Trophoblast cell (in vitro differentiated cells and primary cell): Measurements from ENCODE around the gene NFU1.
"Not testable (repeated sequence)": the region's sequence is repeated elsewhere in the genome, so short reads cannot be mapped to it uniquely, and the experiment has no call there.

ENCODE experiments used
- DNase-seq, 2 donors: peaks; one replicate each; pipeline ENCODE4 v3.0.0-alpha.2; 2016
- H2AFZ ChIP-seq: 2 replicates; pipeline ENCODE4 v1.6.1; 2013; ENCODE audit warnings: low read length, moderate library complexity, mild to moderate bottlenecking; ENCODE audit not compliant: insufficient read depth, poor library complexity
- H2AK5ac ChIP-seq: 2 replicates; pipeline ENCODE4 v1.6.1; 2013; ENCODE audit warnings: mild to moderate bottlenecking, low read length
- H2BK120ac ChIP-seq: 2 replicates; pipeline ENCODE4 v1.6.1; 2013; ENCODE audit warnings: low read length, mild to moderate bottlenecking, moderate library complexity; ENCODE audit not compliant: insufficient read depth, poor library complexity
- H2BK12ac ChIP-seq: 2 replicates; pipeline ENCODE4 v1.6.1; 2013; ENCODE audit warnings: mild to moderate bottlenecking, low read length, moderate library complexity
- H2BK5ac ChIP-seq: 2 replicates; pipeline ENCODE4 v1.6.1; 2013; ENCODE audit warnings: low read length, low read depth, moderate library complexity, mild to moderate bottlenecking; ENCODE audit not compliant: poor library complexity
- H3K14ac ChIP-seq: 2 replicates; pipeline ENCODE4 v1.6.1; 2013; ENCODE audit warnings: mild to moderate bottlenecking, low read length
- H3K18ac ChIP-seq: 2 replicates; pipeline ENCODE4 v1.6.1; 2013; ENCODE audit warnings: mild to moderate bottlenecking, low read length
- H3K23ac ChIP-seq: 2 replicates; pipeline ENCODE4 v1.6.1; 2013; ENCODE audit warnings: low read length
- H3K27ac ChIP-seq: 2 replicates; pipeline ENCODE4 v1.5.1; 2013; ENCODE audit warnings: low read depth, mild to moderate bottlenecking, inconsistent platforms, low read length, moderate library complexity
- H3K27me3 ChIP-seq: 2 replicates; pipeline ENCODE4 v1.6.1; 2013; ENCODE audit warnings: inconsistent platforms, mild to moderate bottlenecking, low read length, moderate library complexity; ENCODE audit not compliant: insufficient read depth
- H3K36me3 ChIP-seq, 2 experiments: 1 replicate in 1 of 2; 2 replicates in 1 of 2; pipeline ENCODE4 v1.6.1; 2013; ENCODE audit warnings: low read length in 2 of 2, mild to moderate bottlenecking in 2 of 2, moderate library complexity in 1 of 2; ENCODE audit not compliant: insufficient read depth in 2 of 2, control insufficient read depth in 1 of 2
- H3K4ac ChIP-seq: 2 replicates; pipeline ENCODE4 v1.6.1; 2013; ENCODE audit warnings: low read depth, mild to moderate bottlenecking, low read length, moderate library complexity
- H3K4me1 ChIP-seq, 2 experiments: 1 replicate in 1 of 2; 2 replicates in 1 of 2; pipeline ENCODE4 v1.6.1; 2013; ENCODE audit warnings: low read length in 2 of 2, mild to moderate bottlenecking in 2 of 2, moderate library complexity in 1 of 2; ENCODE audit not compliant: insufficient read depth in 2 of 2, control insufficient read depth in 1 of 2
- H3K4me2 ChIP-seq: 2 replicates; pipeline ENCODE4 v1.6.1; 2013; ENCODE audit warnings: inconsistent platforms, mild to moderate bottlenecking, low read length, moderate library complexity
- H3K4me3 ChIP-seq: 2 replicates; pipeline ENCODE4 v1.5.1; 2013; ENCODE audit warnings: mild to moderate bottlenecking, low read depth, low read length, inconsistent platforms
- H3K79me1 ChIP-seq: one replicate; pipeline ENCODE4 v1.6.1; 2013; ENCODE audit warnings: low read length
- H3K79me2 ChIP-seq: 2 replicates; pipeline ENCODE4 v1.6.1; 2013; ENCODE audit warnings: low read length, mild to moderate bottlenecking; ENCODE audit not compliant: control insufficient read depth, insufficient read depth, poor library complexity
- H3K9ac ChIP-seq: 2 replicates; pipeline ENCODE4 v1.6.1; 2013; ENCODE audit warnings: mild to moderate bottlenecking, low read length
- H3K9me3 ChIP-seq: 2 replicates; pipeline ENCODE4 v1.6.1; 2013; ENCODE audit warnings: low read depth, mild to moderate bottlenecking, control low read depth, inconsistent platforms, low read length; ENCODE audit not compliant: insufficient read depth
- H4K12ac ChIP-seq: 2 replicates; pipeline ENCODE4 v1.6.1; 2013; ENCODE audit warnings: low read depth, mild to moderate bottlenecking, low read length, moderate library complexity
- H4K8ac ChIP-seq: 2 replicates; pipeline ENCODE4 v1.6.1; 2013; ENCODE audit warnings: low read depth, mild to moderate bottlenecking, low read length, moderate library complexity
- H4K91ac ChIP-seq: one replicate; pipeline ENCODE4 v1.6.1; 2013; ENCODE audit warnings: low read depth, mild to moderate bottlenecking, low read length, moderate library complexity
- WGBS: extraction: QIAGEN DNeasy Blood & Tissue Kit; methylation state at CpG from one replicate; pipeline ENCODE4 v1.1.7; 2013; ENCODE audit warnings: missing lambda C conversion rate; ENCODE audit not compliant: insufficient read length, insufficient coverage; ENCODE audit errors: extremely low coverage; 5-methylcytosine and 5-hydroxymethylcytosine counted together

NFU1 gene

GRCh38 chr2:69424419-69424818 lies 12.8 kb downstream of the NFU1 start:
- H3K27me3 ChIP-seq: no peaks in the 10 kb centered on the region
- no peak overlapping the region for H3K14ac ChIP-seq
- no peak overlapping the region for H2AK5ac ChIP-seq
- H3K36me3 ChIP-seq: peaks cover 17 to 21% of the 10 kb centered on the region in 2 experiments
- no peak overlapping the region for H3K18ac ChIP-seq
- no peak overlapping the region for H2AFZ ChIP-seq
- no peaks in the 10 kb centered on the region for H3K79me1 ChIP-seq
- no peak overlapping the region for H4K91ac ChIP-seq
- H3K4me3 ChIP-seq: no peak overlapping the region
- no peaks in the 10 kb centered on the region for H3K9me3 ChIP-seq
- H4K8ac ChIP-seq: no peak overlapping the region
- no peak overlapping the region for H3K4me2 ChIP-seq
- H3K9ac ChIP-seq: no peak overlapping the region
- no peak overlapping the region for H4K12ac ChIP-seq
- no peak for DNase-seq
- no peaks in the 10 kb centered on the region for H3K4me1 ChIP-seq
- H3K23ac ChIP-seq: no peak overlapping the region
- no peak overlapping the region for H3K4ac ChIP-seq
- no peak overlapping the region for H3K27ac ChIP-seq
- WGBS: no CpG with 5 or more reads among the region's 2 CpGs
- H2BK12ac ChIP-seq: no peak overlapping the region
- H2BK5ac ChIP-seq: no peak overlapping the region
- H3K79me2 ChIP-seq: no peaks in the 10 kb centered on the region
- no peak overlapping the region for H2BK120ac ChIP-seq

GRCh38 chr2:69422198-69422597 lies 15.0 kb downstream of the NFU1 start:
- no peak overlapping the region for H2BK120ac ChIP-seq
- no peak overlapping the region for H3K9ac ChIP-seq
- H4K91ac ChIP-seq: no peak overlapping the region
- no peak overlapping the region for H3K4ac ChIP-seq
- no peak overlapping the region for H4K8ac ChIP-seq
- H3K4me3 ChIP-seq: no peak overlapping the region
- no peak for DNase-seq
- no peak overlapping the region for H2AFZ ChIP-seq
- no peaks in the 10 kb centered on the region for H3K79me1 ChIP-seq
- H3K27ac ChIP-seq: no peak overlapping the region
- no peak overlapping the region for H3K4me2 ChIP-seq
- no peak overlapping the region for H4K12ac ChIP-seq
- no peak overlapping the region for H2AK5ac ChIP-seq
- H3K23ac ChIP-seq: no peak overlapping the region
- no peaks in the 10 kb centered on the region for H3K4me1 ChIP-seq
- H2BK12ac ChIP-seq: no peak overlapping the region
- no peaks in the 10 kb centered on the region for H3K27me3 ChIP-seq
- peaks cover 14 to 26% of the 10 kb centered on the region in 2 experiments for H3K36me3 ChIP-seq
- H2BK5ac ChIP-seq: no peak overlapping the region
- H3K9me3 ChIP-seq: no peaks in the 10 kb centered on the region
- no peak overlapping the region for H3K14ac ChIP-seq
- no peak overlapping the region for H3K18ac ChIP-seq
- H3K79me2 ChIP-seq: no peaks in the 10 kb centered on the region

GRCh38 chr2:69419111-69419510 lies 18.1 kb downstream of the NFU1 start:
- not testable (repeated sequence) for H2BK5ac ChIP-seq, H3K27ac ChIP-seq, H2AK5ac ChIP-seq, DNase-seq, H3K23ac ChIP-seq, H2BK120ac ChIP-seq, H3K9ac ChIP-seq, H3K4ac ChIP-seq, H3K18ac ChIP-seq, H4K91ac ChIP-seq, H4K8ac ChIP-seq, H2AFZ ChIP-seq, H3K14ac ChIP-seq, H3K4me3 ChIP-seq, H4K12ac ChIP-seq, H3K79me2 ChIP-seq, H3K79me1 ChIP-seq, H2BK12ac ChIP-seq, H3K27me3 ChIP-seq, H3K4me1 ChIP-seq, H3K4me2 ChIP-seq, H3K9me3 ChIP-seq
- H3K36me3 ChIP-seq: peaks cover 12 to 24% of the 10 kb centered on the region in 2 experiments
- no CpG with 5 or more reads among the region's 7 CpGs for WGBS

GRCh38 chr2:69416147-69416546 lies 21.1 kb downstream of the NFU1 start:
- DNase-seq: no peak
- no peak overlapping the region for H3K14ac ChIP-seq
- H3K4me1 ChIP-seq: no peaks in the 10 kb centered on the region
- H3K79me2 ChIP-seq: no peaks in the 10 kb centered on the region
- no peak overlapping the region for H3K23ac ChIP-seq
- H3K9me3 ChIP-seq: no peaks in the 10 kb centered on the region
- H3K18ac ChIP-seq: no peak overlapping the region
- H2AK5ac ChIP-seq: no peak overlapping the region
- no peak overlapping the region for H3K9ac ChIP-seq
- no peaks in the 10 kb centered on the region for H3K79me1 ChIP-seq
- no peak overlapping the region for H3K4ac ChIP-seq
- H2BK120ac ChIP-seq: no peak overlapping the region
- no peak overlapping the region for H2BK5ac ChIP-seq
- no peak overlapping the region for H3K4me3 ChIP-seq
- no peak overlapping the region for H3K4me2 ChIP-seq
- no peak overlapping the region for H4K8ac ChIP-seq
- no peak overlapping the region for H2BK12ac ChIP-seq
- H4K91ac ChIP-seq: no peak overlapping the region
- H3K27me3 ChIP-seq: no peaks in the 10 kb centered on the region
- peaks cover 11 to 22% of the 10 kb centered on the region in 2 experiments for H3K36me3 ChIP-seq
- H4K12ac ChIP-seq: no peak overlapping the region
- no peak overlapping the region for H2AFZ ChIP-seq
- WGBS: no CpG with 5 or more reads among the region's 1 CpG
- H3K27ac ChIP-seq: no peak overlapping the region

- no peak overlapping the region for H2BK12ac ChIP-seq
- H4K91ac ChIP-seq: no peak overlapping the region
- H3K23ac ChIP-seq: no peak overlapping the region
- no peak overlapping the region for H2AFZ ChIP-seq
- no peak for DNase-seq
- H3K79me2 ChIP-seq: no peaks in the 10 kb centered on the region
- no peak overlapping the region for H3K18ac ChIP-seq
- no peak overlapping the region for H3K4ac ChIP-seq
- H3K27ac ChIP-seq: no peak overlapping the region
- H3K9ac ChIP-seq: no peak overlapping the region
- H2BK5ac ChIP-seq: no peak overlapping the region
- no peak overlapping the region for H3K14ac ChIP-seq
- H3K9me3 ChIP-seq: no peaks in the 10 kb centered on the region
- H3K79me1 ChIP-seq: no peaks in the 10 kb centered on the region
- H2BK120ac ChIP-seq: no peak overlapping the region
- no peak overlapping the region for H3K4me3 ChIP-seq
- H2AK5ac ChIP-seq: no peak overlapping the region
- H3K4me2 ChIP-seq: no peak overlapping the region
- H4K8ac ChIP-seq: no peak overlapping the region
- no peak overlapping the region for H4K12ac ChIP-seq
- no peaks in the 10 kb centered on the region for H3K4me1 ChIP-seq
- H3K27me3 ChIP-seq: no peaks in the 10 kb centered on the region
- peaks cover 6 to 16% of the 10 kb centered on the region in 2 experiments for H3K36me3 ChIP-seq
Observed at GRCh38 chr2:69411120-69411519, 26.1 kb downstream of the NFU1 start.
